ENCODE results near the gene SEMA3G.

The SEMA3G gene

GRCh38 chr3:52484680-52485461 lies 40.0 kb upstream of the SEMA3G start:
- peak overlapping the region; percentile 13 for H3K4me3 Mint-ChIP-seq
- peaks cover 44% of the 10 kb centered on the region for H3K4me1 Mint-ChIP-seq
- peaks cover 48% of the 10 kb centered on the region for H3K36me3 Mint-ChIP-seq (ENCODE audit: low read depth)
- no peaks in the 10 kb centered on the region for H3K27me3 Mint-ChIP-seq (ENCODE audit: low read depth, poor library complexity)
- no peak for DNase-seq
- peak overlapping the region; percentile 90 for H3K27ac Mint-ChIP-seq
- no peak for TF ChIP-seq CTCF (IDR thresholded peaks at IDR 0.05)
- no peaks in the 10 kb centered on the region for H3K9me3 Mint-ChIP-seq

GRCh38 chr3:52483577-52484381 lies 38.9 kb upstream of the SEMA3G start:
- H3K36me3 Mint-ChIP-seq (ENCODE audit: low read depth): peaks cover 59% of the 10 kb centered on the region
- peaks cover 44% of the 10 kb centered on the region for H3K4me1 Mint-ChIP-seq
- no peaks in the 10 kb centered on the region for H3K9me3 Mint-ChIP-seq
- no peak for TF ChIP-seq CTCF (IDR thresholded peaks at IDR 0.05)
- peak overlapping the region; percentile 36 for H3K4me3 Mint-ChIP-seq
- H3K27me3 Mint-ChIP-seq (ENCODE audit: low read depth, poor library complexity): no peaks in the 10 kb centered on the region
- no peak for DNase-seq
- peak overlapping the region; percentile 94 for H3K27ac Mint-ChIP-seq

GRCh38 chr3:52483081-52483480 lies 38.2 kb upstream of the SEMA3G start:
- no peak overlapping the region for H3K4me3 Mint-ChIP-seq
- no peaks in the 10 kb centered on the region for H3K9me3 Mint-ChIP-seq
- H3K27ac Mint-ChIP-seq: peak overlapping the region; percentile 94
- no peak for TF ChIP-seq CTCF (IDR thresholded peaks at IDR 0.05)
- H3K4me1 Mint-ChIP-seq: peaks cover 44% of the 10 kb centered on the region
- peaks cover 64% of the 10 kb centered on the region for H3K36me3 Mint-ChIP-seq (ENCODE audit: low read depth)
- H3K27me3 Mint-ChIP-seq (ENCODE audit: low read depth, poor library complexity): no peaks in the 10 kb centered on the region
- no peak for DNase-seq

GRCh38 chr3:52481819-52482521 lies 37.1 kb upstream of the SEMA3G start:
- Mint-ChIP-seq H3K27me3 (ENCODE audit: low read depth, poor library complexity) (no peaks in the 10 kb centered on the region), H3K36me3 (ENCODE audit: low read depth) (peaks cover 66% of the 10 kb centered on the region), H3K9me3 (no peaks in the 10 kb centered on the region), H3K27ac (peak overlapping the region; percentile 78), H3K4me1 (peaks cover 44% of the 10 kb centered on the region), H3K4me3 (no peak overlapping the region)
- peak; percentile 32 for TF ChIP-seq CTCF (IDR thresholded peaks at IDR 0.05)
- DNase-seq: peak; percentile 49

- no peak overlapping the region for H3K4me3 Mint-ChIP-seq
These were observed 36.1 kb upstream of the SEMA3G start for GRCh38 chr3:52480768-52481715.

More at GRCh38 chr3:52480768-52481715, 36.1 kb upstream of the SEMA3G start:
- no peak for TF ChIP-seq CTCF (IDR thresholded peaks at IDR 0.05)
- H3K9me3 Mint-ChIP-seq: no peaks in the 10 kb centered on the region
- no peak for DNase-seq
- H3K4me1 Mint-ChIP-seq: peaks cover 44% of the 10 kb centered on the region
- peaks cover 2% of the 10 kb centered on the region for H3K27me3 Mint-ChIP-seq (ENCODE audit: low read depth, poor library complexity)
- H3K36me3 Mint-ChIP-seq (ENCODE audit: low read depth): peaks cover 72% of the 10 kb centered on the region
- H3K27ac Mint-ChIP-seq: peak overlapping the region; percentile 78
